GM12864 (cell line): Measurements from ENCODE around the gene RIMKLA.

Experiments used
- DNase-seq: peaks from one replicate; pipeline ENCODE4 v3.0.0-alpha.2; 2011; ENCODE audit warnings: low read depth
- H3K4me3 ChIP-seq: 2 replicates; pipeline ENCODE4 v1.5.1; 2011; ENCODE audit warnings: mild to moderate bottlenecking, low read depth, low read length, control low read depth
- CTCF ChIP-seq: IDR thresholded peaks from 2 replicates; pipeline ENCODE4 v1.5.1; 2011; ENCODE audit warnings: low read depth, mild to moderate bottlenecking, moderate library complexity, low read length, control low read depth, inconsistent platforms; ENCODE audit errors: missing control alignments

Gene RIMKLA

GRCh38 chr1:42335809-42336518 is 44.6 kb upstream of the RIMKLA start:
- no peak for DNase-seq
- peak overlapping the region; percentile 77 for H3K4me3 ChIP-seq
- no peak for TF ChIP-seq CTCF

- H3K4me3 ChIP-seq: no peak overlapping the region
- no peak for TF ChIP-seq CTCF
- DNase-seq: no peak
These were observed 43.6 kb upstream of the RIMKLA start for GRCh38 chr1:42336978-42337377.

- H3K4me3 ChIP-seq: no peak overlapping the region
- TF ChIP-seq CTCF: no peak
- no peak for DNase-seq
These were observed 40.5 kb upstream of the RIMKLA start for GRCh38 chr1:42340093-42340492.

- TF ChIP-seq CTCF: no peak
- H3K4me3 ChIP-seq: no peak overlapping the region
- DNase-seq: no peak
These were observed 39.7 kb upstream of the RIMKLA start for GRCh38 chr1:42340901-42341300.

GRCh38 chr1:42343049-42343448 is 37.5 kb upstream of the RIMKLA start:
- DNase-seq: no peak
- H3K4me3 ChIP-seq: no peak overlapping the region
- no peak for TF ChIP-seq CTCF

- H3K4me3 ChIP-seq: no peak overlapping the region
These were observed 32.1 kb upstream of the RIMKLA start for GRCh38 chr1:42348498-42348897.

More at GRCh38 chr1:42348498-42348897, 32.1 kb upstream of the RIMKLA start:
- TF ChIP-seq CTCF: no peak
- no peak for DNase-seq
